ENCODE data around the gene C1QTNF8.

Gene C1QTNF8

DNA sequence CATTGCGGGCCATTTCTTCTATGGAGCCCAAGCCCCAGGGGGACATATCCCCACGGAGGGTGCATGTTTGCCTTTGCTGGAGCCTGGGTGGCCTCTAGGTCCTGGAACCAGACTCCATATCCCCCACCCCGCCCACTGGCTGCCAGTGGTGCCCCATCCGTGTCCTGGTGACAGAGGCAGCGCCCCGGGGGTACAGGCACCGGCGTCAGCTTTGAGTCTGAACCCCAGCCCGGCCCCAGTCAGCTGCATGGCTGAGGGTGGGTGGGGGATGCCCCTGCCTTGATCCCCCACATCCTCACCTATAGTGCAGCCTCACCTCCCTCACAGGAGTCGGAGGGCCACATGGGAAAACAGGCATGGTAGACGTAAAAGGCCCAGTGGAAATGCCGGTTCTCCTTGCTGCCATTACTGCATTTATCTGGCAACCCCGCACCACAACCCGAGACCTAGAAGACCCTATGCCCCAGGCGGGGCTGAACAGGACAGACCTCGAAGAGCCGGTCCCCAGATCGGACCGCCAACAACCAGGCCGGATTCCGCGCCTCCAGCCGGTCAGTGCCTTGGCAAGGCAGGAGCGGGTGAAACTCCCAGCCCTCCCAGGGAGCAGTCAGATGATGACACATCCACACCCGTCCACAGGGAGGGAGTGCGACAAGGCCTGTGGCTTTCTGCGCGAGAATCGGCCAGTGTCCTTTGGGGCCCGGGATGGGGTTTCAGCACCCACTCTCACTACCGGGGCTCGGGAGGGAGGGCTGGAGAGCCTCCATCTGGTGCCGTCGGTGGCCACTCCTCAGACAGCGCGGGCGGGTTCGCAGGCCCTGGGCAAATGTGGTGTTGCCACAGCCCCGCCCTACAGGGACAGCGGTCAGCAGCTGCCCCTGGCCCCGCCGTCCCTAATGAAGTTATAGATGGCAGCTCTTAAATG is 35.4 kb downstream of the C1QTNF8 start:
- CTCF ChIA-PET = interaction anchor here (0.5 to 0.7 kb wide), 2 partner anchors 42 to 86 kb away, joined by 3 read pairs; no protein-coding TSS in a partner anchor
- Mint-ChIP-seq H3K36me3 (no peaks in the 10 kb centered on the region), H3K4me1 (no peaks in the 10 kb centered on the region), H3K9me3 (peaks cover 5% of the 10 kb centered on the region), H3K27ac (no peak overlapping the region), H3K4me3 (no peak overlapping the region), H3K27me3 (peaks cover 26% of the 10 kb centered on the region)
- DNase-seq = no peak

DNA sequence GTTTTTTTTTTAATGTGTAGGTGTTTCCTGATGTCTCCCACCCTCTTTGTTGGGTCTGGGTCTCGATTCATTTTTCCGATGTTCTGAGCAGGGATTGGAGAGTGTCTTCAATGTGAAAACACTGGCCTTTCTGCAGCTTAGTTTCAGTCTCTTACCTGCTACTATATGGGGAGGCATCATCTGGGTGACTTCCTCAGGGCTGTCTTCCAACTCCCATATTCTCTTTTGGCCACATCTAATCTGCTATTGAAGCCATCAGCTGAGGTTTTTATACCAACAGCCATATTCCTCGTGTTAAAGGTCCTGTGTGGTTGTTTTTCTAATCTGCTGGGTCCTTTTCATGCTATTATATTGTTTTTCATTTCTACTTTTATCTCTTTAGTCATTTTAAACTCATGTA is 36.7 kb downstream of the C1QTNF8 start:
- CTCF ChIA-PET = interaction anchor here (0.7 kb wide), 1 partner anchor 9 kb away, joined by 3 read pairs; no protein-coding TSS in a partner anchor
- peaks cover 5% of the 10 kb centered on the region for H3K9me3 Mint-ChIP-seq
- H3K4me1 Mint-ChIP-seq = no peaks in the 10 kb centered on the region
- DNase-seq = no peak
- peaks cover 12% of the 10 kb centered on the region for H3K27me3 Mint-ChIP-seq
- no peaks in the 10 kb centered on the region for H3K36me3 Mint-ChIP-seq
- no peak overlapping the region for H3K4me3 Mint-ChIP-seq
- H3K27ac Mint-ChIP-seq = no peak overlapping the region

DNA sequence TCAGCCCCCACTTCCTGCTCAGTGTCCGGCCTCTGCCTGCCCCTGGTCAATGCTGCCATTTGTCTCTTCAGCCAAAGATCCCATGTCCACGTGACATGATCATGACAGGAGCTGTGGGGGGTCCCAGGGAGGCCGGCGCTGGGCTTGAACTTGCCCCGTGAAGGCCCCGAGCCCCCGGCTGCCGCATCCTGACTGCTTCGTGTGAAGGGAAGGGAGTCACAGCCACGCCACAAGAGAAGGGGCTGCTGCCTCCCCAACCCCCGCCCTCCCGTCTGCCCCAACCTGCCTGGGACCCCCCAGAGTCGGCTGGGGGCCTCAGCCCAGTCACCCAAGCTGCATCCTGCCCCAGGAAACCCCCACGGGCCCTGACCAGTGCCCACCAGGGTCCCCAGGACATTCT is 37.8 kb downstream of the C1QTNF8 start:
- no peak for DNase-seq
- H3K4me3 Mint-ChIP-seq = no peak overlapping the region
- peaks cover 8% of the 10 kb centered on the region for H3K27me3 Mint-ChIP-seq
- H3K9me3 Mint-ChIP-seq = peaks cover 5% of the 10 kb centered on the region
- no peaks in the 10 kb centered on the region for H3K4me1 Mint-ChIP-seq
- no peak overlapping the region for H3K27ac Mint-ChIP-seq
- H3K36me3 Mint-ChIP-seq = no peaks in the 10 kb centered on the region
- CTCF ChIA-PET = interaction anchor here (0.8 to 3.2 kb wide), 3 partner anchors 13 to 246 kb away, joined by 3 to 12 read pairs (median 3); no protein-coding TSS in a partner anchor

- CTCF ChIA-PET = interaction anchor here (0.8 to 3.2 kb wide), 6 partner anchors 9 to 345 kb away, joined by 3 to 12 read pairs (median 4); no protein-coding TSS in a partner anchor
- H3K36me3 Mint-ChIP-seq = no peaks in the 10 kb centered on the region
Observed at GRCh38 chr16:1057252-1057932, 38.7 kb downstream of the C1QTNF8 start.

DNA sequence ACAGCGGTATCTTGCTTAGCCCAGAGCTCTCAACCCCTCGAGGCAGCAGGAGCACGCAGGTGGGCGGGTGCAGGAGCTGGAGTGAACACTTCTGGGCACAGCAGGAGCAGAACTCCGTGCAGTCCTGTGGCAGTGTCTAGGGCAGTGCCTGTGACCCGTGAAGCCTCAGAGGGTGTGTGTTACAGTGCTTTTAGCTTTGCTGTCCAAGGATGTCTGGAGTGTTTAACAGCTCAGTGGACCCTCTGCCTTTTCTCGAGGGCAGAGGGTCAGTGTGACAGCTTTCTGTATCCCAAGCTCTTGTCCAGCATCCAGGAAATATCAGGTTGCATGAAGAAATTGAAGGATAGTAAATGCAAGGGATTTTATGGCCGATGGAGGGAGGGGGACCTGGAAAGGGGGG is 39.8 kb downstream of the C1QTNF8 start:
- Mint-ChIP-seq H3K36me3 (no peaks in the 10 kb centered on the region), H3K9me3 (peaks cover 5% of the 10 kb centered on the region), H3K27ac (no peak overlapping the region), H3K4me3 (no peak overlapping the region), H3K4me1 (no peaks in the 10 kb centered on the region), H3K27me3 (peaks cover 5% of the 10 kb centered on the region)
- CTCF ChIA-PET = interaction anchor here (0.7 to 3.2 kb wide), 3 partner anchors 47 to 244 kb away, joined by 3 to 12 read pairs (median 4); no protein-coding TSS in a partner anchor
- DNase-seq = no peak

More at GRCh38 chr16:1057252-1057932, 38.7 kb downstream of the C1QTNF8 start:
- Mint-ChIP-seq H3K4me1 (no peaks in the 10 kb centered on the region), H3K4me3 (no peak overlapping the region), H3K27me3 (peaks cover 5% of the 10 kb centered on the region), H3K9me3 (peaks cover 5% of the 10 kb centered on the region), H3K27ac (no peak overlapping the region)
- DNase-seq = peak; percentile 54

- no peak overlapping the region for H3K27ac Mint-ChIP-seq
- H3K4me3 Mint-ChIP-seq = no peak overlapping the region
- H3K36me3 Mint-ChIP-seq = no peaks in the 10 kb centered on the region
- H3K27me3 Mint-ChIP-seq = peaks cover 5% of the 10 kb centered on the region
- H3K9me3 Mint-ChIP-seq = peaks cover 5% of the 10 kb centered on the region
- H3K4me1 Mint-ChIP-seq = no peaks in the 10 kb centered on the region
- CTCF ChIA-PET = interaction anchor here (0.7 to 3.2 kb wide), 2 partner anchors 138 to 243 kb away, joined by 3 to 12 read pairs; no protein-coding TSS in a partner anchor
- no peak for DNase-seq
Observed at GRCh38 chr16:1055557-1055924, 40.5 kb downstream of the C1QTNF8 start.

DNA sequence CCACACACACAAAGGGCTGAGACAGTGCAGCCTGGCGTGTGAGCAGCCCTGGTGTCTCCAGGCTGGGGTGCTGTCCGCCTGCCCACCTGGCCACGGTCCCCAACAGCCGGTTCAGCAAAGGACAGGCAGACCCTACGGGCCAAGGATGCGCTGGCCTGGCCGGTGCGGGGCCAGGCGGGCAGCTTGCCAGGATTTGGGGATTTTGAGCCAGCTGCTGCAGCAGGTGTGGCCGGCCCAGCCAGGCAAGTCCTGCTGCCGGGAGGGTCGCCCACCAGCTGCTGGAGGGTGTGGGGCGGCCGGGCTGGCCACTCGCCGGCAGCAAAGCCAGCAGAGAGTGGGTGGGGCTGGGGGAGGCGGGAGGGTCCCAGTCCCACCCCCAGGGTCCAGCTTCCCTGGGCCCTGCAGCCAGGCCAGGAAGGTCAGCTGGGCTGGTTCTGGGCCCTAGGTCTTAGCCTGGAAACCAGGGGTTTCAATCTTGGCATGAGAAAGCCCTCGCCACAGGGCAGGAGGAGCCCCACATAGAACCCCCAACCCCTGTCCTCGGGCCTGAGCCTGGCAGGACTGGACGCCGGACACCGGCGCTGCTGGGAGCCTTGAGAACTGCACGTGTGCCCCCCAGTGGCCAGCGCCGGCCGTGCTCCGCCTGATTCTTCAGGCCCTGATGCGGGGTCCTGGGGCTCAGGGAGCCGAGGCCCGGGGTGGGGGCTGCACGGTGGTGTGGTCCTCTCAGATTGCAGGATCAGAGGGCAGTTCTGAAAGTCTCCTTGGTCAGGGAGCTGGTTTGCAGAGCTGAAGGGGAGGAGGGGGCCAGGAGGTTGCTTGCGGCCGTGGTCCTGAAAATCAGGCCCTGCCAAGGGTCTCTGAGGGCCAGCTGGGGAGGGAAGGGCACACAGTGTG is 41.1 kb downstream of the C1QTNF8 start:
- Mint-ChIP-seq H3K36me3 (no peaks in the 10 kb centered on the region), H3K9me3 (peaks cover 5% of the 10 kb centered on the region), H3K27ac (no peak overlapping the region), H3K4me1 (no peaks in the 10 kb centered on the region), H3K4me3 (no peak overlapping the region), H3K27me3 (peaks cover 5% of the 10 kb centered on the region)
- CTCF ChIA-PET = no interaction called here
- peak; percentile 44 for DNase-seq

DNA sequence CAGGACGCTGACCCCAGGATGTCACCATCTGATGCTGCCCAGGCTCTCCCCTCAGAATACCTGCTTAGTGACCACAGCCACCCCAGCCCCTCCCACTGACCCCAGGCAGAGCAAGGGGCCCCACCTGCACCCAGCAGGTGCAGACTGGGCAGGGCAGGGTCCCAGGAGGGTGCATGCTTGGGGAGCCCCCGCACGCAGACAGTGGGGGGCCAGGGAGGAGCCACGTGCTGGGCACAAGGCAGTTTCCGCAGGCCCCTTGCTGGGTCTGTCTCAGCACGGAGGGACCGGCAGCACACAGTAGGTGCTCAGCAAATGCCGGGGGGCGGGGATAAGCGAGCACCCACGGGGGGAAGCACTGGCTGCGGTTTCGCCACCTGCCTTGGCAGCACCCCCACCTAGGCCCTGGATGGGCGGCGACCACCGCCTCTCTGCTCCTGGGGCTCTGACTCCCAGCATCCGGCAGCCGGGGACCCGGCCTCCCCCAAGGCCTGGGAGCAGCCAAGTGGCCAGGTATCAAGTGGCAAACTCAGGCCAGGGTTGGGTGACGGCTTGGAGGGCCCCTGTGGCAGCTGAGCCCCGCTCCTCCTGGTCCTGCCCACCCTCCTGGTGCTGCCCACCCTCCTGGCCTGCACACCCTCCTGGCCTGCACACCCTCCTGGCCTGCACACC is 42.2 kb downstream of the C1QTNF8 start:
- no peak for DNase-seq
- H3K36me3 Mint-ChIP-seq = no peaks in the 10 kb centered on the region
- no peaks in the 10 kb centered on the region for H3K4me1 Mint-ChIP-seq
- CTCF ChIA-PET = no interaction called here
- H3K27me3 Mint-ChIP-seq = peaks cover 5% of the 10 kb centered on the region
- H3K27ac Mint-ChIP-seq = no peak overlapping the region
- H3K9me3 Mint-ChIP-seq = no peaks in the 10 kb centered on the region
- no peak overlapping the region for H3K4me3 Mint-ChIP-seq

GRCh38 chr16:1053121-1053521 is 42.9 kb downstream of the C1QTNF8 start:
- H3K36me3 Mint-ChIP-seq = no peaks in the 10 kb centered on the region
- DNase-seq = no peak
- H3K27ac Mint-ChIP-seq = no peak overlapping the region
- no peaks in the 10 kb centered on the region for H3K9me3 Mint-ChIP-seq
- H3K4me1 Mint-ChIP-seq = no peaks in the 10 kb centered on the region
- CTCF ChIA-PET = no interaction called here
- H3K27me3 Mint-ChIP-seq = peaks cover 5% of the 10 kb centered on the region
- H3K4me3 Mint-ChIP-seq = no peak overlapping the region

DNA sequence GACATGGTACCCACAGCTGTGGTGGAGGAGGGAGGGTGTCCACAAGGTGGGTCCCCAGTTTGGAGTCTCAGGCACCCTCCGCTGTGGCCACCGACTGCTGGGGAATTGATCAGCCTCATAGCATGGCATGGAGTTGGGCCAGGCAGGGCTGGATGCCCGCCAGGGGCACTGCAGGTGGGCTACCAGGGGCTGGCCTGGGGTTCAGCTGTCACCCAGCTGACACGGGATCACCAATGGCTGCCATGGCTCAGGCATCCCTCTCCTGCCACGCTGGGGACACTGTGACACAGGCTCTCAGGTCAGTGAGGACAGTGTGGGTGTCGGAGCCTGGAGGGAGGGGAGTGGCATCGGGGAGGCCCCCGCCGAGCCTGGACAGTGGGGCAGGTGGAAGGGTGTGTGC is 43.3 kb downstream of the C1QTNF8 start:
- CTCF ChIA-PET = no interaction called here
- no peak overlapping the region for H3K27ac Mint-ChIP-seq
- H3K4me3 Mint-ChIP-seq = no peak overlapping the region
- no peaks in the 10 kb centered on the region for H3K9me3 Mint-ChIP-seq
- H3K27me3 Mint-ChIP-seq = peaks cover 5% of the 10 kb centered on the region
- DNase-seq = no peak
- H3K36me3 Mint-ChIP-seq = no peaks in the 10 kb centered on the region
- H3K4me1 Mint-ChIP-seq = no peaks in the 10 kb centered on the region

GRCh38 chr16:1051446-1051845 is 44.6 kb downstream of the C1QTNF8 start:
- Mint-ChIP-seq H3K4me3 (no peak overlapping the region), H3K27me3 (no peaks in the 10 kb centered on the region), H3K9me3 (no peaks in the 10 kb centered on the region), H3K4me1 (no peaks in the 10 kb centered on the region), H3K36me3 (no peaks in the 10 kb centered on the region), H3K27ac (no peak overlapping the region)
- CTCF ChIA-PET = no interaction called here
- DNase-seq = no peak

- CTCF ChIA-PET = interaction anchor here (0.5 kb wide), 1 partner anchor 8 kb away, joined by 3 read pairs; no protein-coding TSS in a partner anchor
Observed at GRCh38 chr16:1050921-1051320, 45.1 kb downstream of the C1QTNF8 start.

DNA sequence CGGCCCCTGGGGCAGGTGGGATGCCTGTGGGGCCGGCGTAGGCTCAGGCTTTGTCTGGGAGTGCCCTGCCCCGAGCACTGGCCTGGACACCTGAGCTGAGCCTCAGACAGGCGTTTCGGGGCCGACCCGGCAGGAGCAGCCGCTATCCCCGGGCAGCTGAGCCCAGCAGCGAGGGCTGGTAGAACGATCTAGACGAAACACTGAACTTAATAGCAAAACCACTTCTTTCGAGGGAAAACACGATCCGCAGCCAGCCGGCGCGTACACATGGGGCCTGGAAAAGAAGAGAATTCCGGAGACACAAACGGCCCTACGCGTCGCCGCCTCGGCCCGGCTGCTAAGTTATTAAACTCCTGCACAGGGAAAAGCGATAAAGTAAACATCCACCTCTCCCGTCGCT is 45.5 kb downstream of the C1QTNF8 start:
- H3K9me3 Mint-ChIP-seq = no peaks in the 10 kb centered on the region
- no peak overlapping the region for H3K4me3 Mint-ChIP-seq
- DNase-seq = no peak
- no peaks in the 10 kb centered on the region for H3K36me3 Mint-ChIP-seq
- H3K27ac Mint-ChIP-seq = no peak overlapping the region
- CTCF ChIA-PET = interaction anchor here (0.5 kb wide), 1 partner anchor 9 kb away, joined by 3 read pairs; no protein-coding TSS in a partner anchor
- no peaks in the 10 kb centered on the region for H3K4me1 Mint-ChIP-seq
- H3K27me3 Mint-ChIP-seq = no peaks in the 10 kb centered on the region

More at GRCh38 chr16:1050921-1051320, 45.1 kb downstream of the C1QTNF8 start:
- no peak for DNase-seq
- Mint-ChIP-seq H3K27me3 (no peaks in the 10 kb centered on the region), H3K4me1 (no peaks in the 10 kb centered on the region), H3K36me3 (no peaks in the 10 kb centered on the region), H3K9me3 (no peaks in the 10 kb centered on the region), H3K27ac (no peak overlapping the region), H3K4me3 (no peak overlapping the region)

Measured in activated naive CD4-positive, alpha-beta T cell treated with anti-CD3 and anti-CD28 coated beads, Interleukin-2, amount 10 ng/mL, durations not matched to agents 7 days and 5 days (primary cell).